GM08714 (cell line): ENCODE data around the gene MAP2K7.
"Not testable (repeated sequence)": the region's sequence is repeated elsewhere in the genome, so short reads cannot be mapped to it uniquely, and the experiment has no call there.

Source experiments
- H3K4me3 ChIP-seq: fragments of 200-500 bp; sonication (Bioruptor generic); 2 replicates; pipeline ENCODE4 v1.5.1; 2014; ENCODE audit warnings: mild to moderate bottlenecking, low read length, inconsistent platforms
- ZNF274 ChIP-seq: IDR thresholded peaks from 2 replicates; pipeline ENCODE4 v1.6.1; 2012; ENCODE audit warnings: mild to moderate bottlenecking, low read depth, low read length

MAP2K7 gene

GRCh38 chr19:7887408-7888144 is 16.1 kb upstream of the MAP2K7 start:
- TF ChIP-seq ZNF274 = no peak
- no peak overlapping the region for H3K4me3 ChIP-seq

GRCh38 chr19:7888145-7888825 is 15.4 kb upstream of the MAP2K7 start, which contains the start of gene LRRC8E:
LRRC8E (plus strand) TSS chr19:7888510; CDS start chr19:7895604, 7,094 bp downstream.
- no peak for TF ChIP-seq ZNF274
- no peak within 1 kb of the TSS for H3K4me3 ChIP-seq

DNA sequence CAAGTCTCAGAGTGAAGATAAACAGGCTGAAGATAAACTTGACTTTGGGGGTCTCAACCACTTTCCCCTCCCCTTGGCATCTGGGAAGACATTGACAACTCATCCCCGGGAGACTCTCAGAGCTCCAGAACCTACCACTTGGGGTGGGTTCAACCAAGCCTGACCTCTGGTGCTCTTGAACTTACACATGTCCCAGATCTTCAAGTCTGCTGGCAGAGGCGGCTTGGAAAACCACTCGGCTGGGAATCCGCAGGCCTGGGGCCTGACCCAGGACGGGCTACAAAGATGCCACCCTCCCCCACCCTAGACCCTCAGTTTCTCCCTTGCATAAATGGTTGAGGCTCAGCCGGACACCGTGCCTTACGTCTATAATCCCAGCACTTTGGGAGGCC is 14.9 kb upstream of the MAP2K7 start:
- no peak overlapping the region for H3K4me3 ChIP-seq

GRCh38 chr19:7893362-7894101 is 10.1 kb upstream of the MAP2K7 start:
- H3K4me3 ChIP-seq = not testable (repeated sequence)

More for the DNA sequence above, 14.9 kb upstream of the MAP2K7 start:
- no peak for TF ChIP-seq ZNF274

- no peak for TF ChIP-seq ZNF274
- H3K4me3 ChIP-seq = no peak overlapping the region
Observed at GRCh38 chr19:7894612-7895309, 8.9 kb upstream of the MAP2K7 start.

GRCh38 chr19:7895565-7895964 is 8.1 kb upstream of the MAP2K7 start:
- H3K4me3 ChIP-seq = no peak overlapping the region
- no peak for TF ChIP-seq ZNF274

DNA sequence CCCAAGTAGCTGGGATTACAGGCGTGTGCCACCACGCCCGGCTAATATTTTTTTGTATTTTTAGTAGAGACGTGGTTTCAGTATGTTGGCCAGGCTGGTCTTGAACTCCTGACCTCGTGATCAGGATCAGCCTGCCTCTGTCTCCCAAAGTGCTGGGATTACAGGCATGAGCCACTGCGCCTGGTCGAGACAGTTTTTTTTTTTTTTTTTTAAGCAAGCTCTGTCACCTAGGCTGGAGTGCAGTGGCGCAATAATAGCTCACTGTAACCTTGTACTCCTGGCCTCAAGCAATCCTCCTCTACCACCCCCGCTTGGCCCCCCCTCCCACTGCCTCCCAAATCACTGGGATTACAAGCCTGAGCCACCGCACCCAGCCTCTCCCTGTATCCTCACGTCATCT is 6.4 kb upstream of the MAP2K7 start:
- TF ChIP-seq ZNF274 = no peak
- H3K4me3 ChIP-seq = no peak overlapping the region

- no peak for TF ChIP-seq ZNF274
- H3K4me3 ChIP-seq = no peak overlapping the region
Observed at GRCh38 chr19:7898967-7899366, 4.7 kb upstream of the MAP2K7 start.

DNA sequence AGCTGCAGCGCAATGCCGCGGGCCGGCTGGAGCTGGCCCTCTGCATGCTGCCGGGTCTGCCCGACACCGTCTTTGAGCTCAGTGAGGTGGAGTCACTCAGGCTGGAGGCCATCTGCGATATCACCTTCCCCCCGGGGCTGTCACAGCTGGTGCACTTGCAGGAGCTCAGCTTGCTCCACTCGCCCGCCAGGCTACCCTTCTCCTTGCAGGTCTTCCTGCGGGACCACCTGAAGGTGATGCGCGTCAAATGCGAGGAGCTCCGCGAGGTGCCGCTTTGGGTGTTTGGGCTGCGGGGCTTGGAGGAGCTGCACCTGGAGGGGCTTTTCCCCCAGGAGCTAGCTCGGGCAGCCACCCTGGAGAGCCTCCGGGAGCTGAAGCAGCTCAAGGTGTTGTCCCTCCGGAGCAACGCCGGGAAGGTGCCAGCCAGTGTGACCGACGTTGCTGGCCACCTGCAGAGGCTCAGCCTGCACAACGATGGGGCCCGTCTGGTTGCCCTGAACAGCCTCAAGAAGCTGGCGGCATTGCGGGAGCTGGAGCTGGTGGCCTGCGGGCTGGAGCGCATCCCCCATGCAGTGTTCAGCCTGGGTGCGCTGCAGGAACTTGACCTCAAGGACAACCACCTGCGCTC is 3.8 kb upstream of the MAP2K7 start:
- no peak for TF ChIP-seq ZNF274
- H3K4me3 ChIP-seq = no peak overlapping the region

- no peak for TF ChIP-seq ZNF274
- no peak overlapping the region for H3K4me3 ChIP-seq
Observed at GRCh38 chr19:7900401-7900870, 3.2 kb upstream of the MAP2K7 start.

DNA sequence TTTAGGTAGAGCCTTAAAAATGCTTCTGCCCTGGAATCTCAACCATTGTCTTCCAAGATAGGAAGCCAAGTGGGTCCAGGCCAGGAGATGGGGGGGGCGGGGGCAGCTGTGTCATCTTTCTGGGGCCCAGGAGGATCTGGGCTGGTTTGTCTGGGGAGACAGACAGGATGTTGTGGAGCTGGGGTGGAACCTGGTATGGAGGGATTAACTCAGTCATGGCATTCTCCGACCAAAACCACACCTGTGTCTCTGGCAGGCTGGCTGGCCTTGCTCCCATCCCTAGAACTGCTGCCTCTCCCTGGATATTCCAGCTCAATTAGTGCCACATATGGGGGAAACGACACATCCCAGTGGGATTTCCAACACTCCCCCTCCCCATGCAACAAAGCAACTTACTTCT is 2.7 kb upstream of the MAP2K7 start:
- no peak overlapping the region for H3K4me3 ChIP-seq
- TF ChIP-seq ZNF274 = no peak

DNA sequence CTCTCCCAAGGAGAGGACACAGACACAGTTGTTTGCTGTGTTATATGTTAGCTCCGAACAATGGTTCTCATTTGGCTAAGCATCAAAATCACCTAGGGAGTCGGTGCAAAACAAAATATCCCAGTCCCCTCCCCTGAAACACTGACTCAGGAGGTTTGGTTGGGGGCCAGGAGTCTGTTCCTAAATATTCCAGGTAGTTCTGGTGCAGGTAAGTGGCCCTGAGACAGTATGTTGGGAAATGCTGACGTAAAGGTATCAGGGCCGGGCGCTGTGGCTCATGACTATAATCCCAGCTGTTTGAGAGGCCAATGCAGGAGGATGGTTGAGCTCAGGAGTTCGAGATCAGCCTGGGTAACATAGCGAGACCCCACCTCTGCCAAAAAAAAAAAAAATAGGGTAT is 2.3 kb upstream of the MAP2K7 start:
- no peak overlapping the region for H3K4me3 ChIP-seq
- no peak for TF ChIP-seq ZNF274

DNA sequence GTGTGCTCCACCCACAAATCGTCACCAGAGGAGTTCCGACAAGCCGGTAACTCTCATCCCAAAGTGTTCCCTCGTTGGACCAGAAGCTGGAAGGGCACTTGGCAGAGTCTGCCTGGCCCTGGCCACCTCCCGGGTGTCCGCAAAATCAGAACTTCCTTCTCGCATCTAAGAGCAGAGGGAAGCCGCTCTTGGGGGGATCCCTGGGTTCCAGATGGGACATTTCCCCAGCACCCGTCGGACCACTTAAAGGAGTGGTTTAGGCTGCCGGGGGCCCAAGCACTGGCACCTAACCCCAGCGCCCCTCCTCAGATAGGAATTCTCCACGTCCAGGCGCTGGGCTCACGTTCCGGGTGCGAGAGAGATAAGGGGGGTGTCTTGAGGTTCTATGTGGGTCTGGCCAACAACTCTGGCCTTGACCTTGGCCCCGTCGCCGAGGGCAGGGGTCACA is 857 bp upstream of the MAP2K7 start:
- H3K4me3 ChIP-seq = peak overlapping the region; percentile 72
- no peak for TF ChIP-seq ZNF274
